RWPE2 (cell line): ENCODE measurements around the gene RND2.

Experiments used
- ATAC-seq: fragments of 200-7000 bp; cut with Tn5 transposase; 3 replicates; pipeline ENCODE4 v1.9.1; 2021; ENCODE audit warnings: low read depth
- DNase-seq: peaks from one replicate; pipeline ENCODE4 v3.0.0-alpha.2; 2020; ENCODE audit warnings: low spot score
- H3K27ac ChIP-seq: fragments of 450-650 bp; 2 replicates; pipeline ENCODE4 v1.5.1; 2017; ENCODE audit warnings: mild to moderate bottlenecking; ENCODE audit not compliant: poor library complexity, severe bottlenecking
- H3K27me3 ChIP-seq: fragments of 250-450 bp; sonication (Bioruptor Pico); 2 replicates; pipeline ENCODE4 v1.5.1; 2021; ENCODE audit warnings: mild to moderate bottlenecking, moderate library complexity; ENCODE audit not compliant: insufficient read depth, poor library complexity, severe bottlenecking
- H3K36me3 ChIP-seq: fragments of 250-450 bp; sonication (Bioruptor Pico); 2 replicates; pipeline ENCODE4 v1.5.1; 2020; ENCODE audit warnings: low read depth, mild to moderate bottlenecking, moderate library complexity
- H3K4me1 ChIP-seq: fragments of 250-450 bp; sonication (Bioruptor Pico); 2 replicates; pipeline ENCODE4 v1.5.1; 2021; ENCODE audit warnings: mild to moderate bottlenecking, moderate library complexity; ENCODE audit not compliant: insufficient read depth, poor library complexity, severe bottlenecking
- H3K4me3 ChIP-seq: fragments of 250-450 bp; sonication (Bioruptor Pico); 2 replicates; pipeline ENCODE4 v1.5.1; 2021; ENCODE audit warnings: mild to moderate bottlenecking, moderate library complexity; ENCODE audit not compliant: severe bottlenecking
- H3K9me3 ChIP-seq: fragments of 250-450 bp; sonication (Bioruptor Pico); 2 replicates; pipeline ENCODE4 v1.5.1; 2021; ENCODE audit warnings: mild to moderate bottlenecking, moderate library complexity; ENCODE audit not compliant: severe bottlenecking
- TF ChIP-seq, protein P1 (sequence below): fragments of 450-650 bp; IDR thresholded peaks from one replicate; pipeline ENCODE4 v1.5.1; 2017; ENCODE audit warnings: mild to moderate bottlenecking, moderate library complexity; ENCODE audit not compliant: poor library complexity, severe bottlenecking

RND2 gene

DNA sequence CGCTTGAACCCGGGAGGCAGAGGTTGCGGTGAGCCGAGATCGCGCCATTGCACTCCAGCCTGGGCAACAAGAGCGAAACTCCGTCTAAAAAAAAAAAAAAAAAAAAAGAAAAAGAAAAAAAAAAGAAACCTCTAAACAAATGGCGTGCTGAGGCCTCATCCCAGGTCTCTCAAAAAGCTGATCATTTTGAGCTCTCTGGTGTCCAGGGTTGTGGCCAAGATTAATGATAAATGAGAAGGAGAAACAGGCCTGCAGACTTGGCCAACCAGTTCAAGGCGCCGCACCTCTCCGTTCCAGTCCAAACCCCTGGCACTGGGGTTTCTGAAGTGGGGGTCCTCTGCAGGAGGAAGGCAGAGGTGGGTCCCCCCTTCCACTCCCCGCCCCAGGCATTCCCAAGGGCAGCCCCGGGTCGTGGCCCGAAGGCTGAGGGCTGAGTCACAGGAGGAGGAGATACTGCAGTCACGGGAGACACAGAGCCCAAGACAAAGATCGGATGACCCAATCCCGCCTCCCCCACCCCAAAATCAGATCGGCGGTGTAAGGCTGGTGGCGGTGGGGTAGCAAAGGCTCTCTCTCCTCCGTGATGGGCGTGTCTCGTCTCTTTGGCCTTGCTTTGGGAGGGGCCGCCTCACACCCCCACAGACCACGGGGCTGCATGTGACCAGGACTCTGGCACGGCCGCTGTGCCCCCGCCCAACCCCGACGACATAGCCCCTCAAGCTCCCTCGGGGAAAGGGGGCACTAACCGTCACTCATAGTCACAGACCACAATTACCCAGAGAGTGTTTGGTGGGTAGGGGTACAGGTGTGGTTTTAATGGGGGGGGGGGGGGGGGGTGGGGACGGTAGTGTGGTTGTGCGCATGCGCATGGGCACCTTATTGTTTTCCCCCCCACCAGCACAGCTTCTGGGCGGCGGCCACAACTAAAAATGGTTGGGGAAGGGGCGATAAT is 4.0 kb upstream of the RND2 start:
- Histone ChIP-seq H3K4me1 (no peaks in the 10 kb centered on the region), H3K27me3 (no peaks in the 10 kb centered on the region), H3K9me3 (no peaks in the 10 kb centered on the region), H3K27ac (peak overlapping the region; percentile 64), H3K4me3 (peak overlapping the region; percentile 84), H3K36me3 (peaks cover 24% of the 10 kb centered on the region)
- TF ChIP-seq, protein P1, sequence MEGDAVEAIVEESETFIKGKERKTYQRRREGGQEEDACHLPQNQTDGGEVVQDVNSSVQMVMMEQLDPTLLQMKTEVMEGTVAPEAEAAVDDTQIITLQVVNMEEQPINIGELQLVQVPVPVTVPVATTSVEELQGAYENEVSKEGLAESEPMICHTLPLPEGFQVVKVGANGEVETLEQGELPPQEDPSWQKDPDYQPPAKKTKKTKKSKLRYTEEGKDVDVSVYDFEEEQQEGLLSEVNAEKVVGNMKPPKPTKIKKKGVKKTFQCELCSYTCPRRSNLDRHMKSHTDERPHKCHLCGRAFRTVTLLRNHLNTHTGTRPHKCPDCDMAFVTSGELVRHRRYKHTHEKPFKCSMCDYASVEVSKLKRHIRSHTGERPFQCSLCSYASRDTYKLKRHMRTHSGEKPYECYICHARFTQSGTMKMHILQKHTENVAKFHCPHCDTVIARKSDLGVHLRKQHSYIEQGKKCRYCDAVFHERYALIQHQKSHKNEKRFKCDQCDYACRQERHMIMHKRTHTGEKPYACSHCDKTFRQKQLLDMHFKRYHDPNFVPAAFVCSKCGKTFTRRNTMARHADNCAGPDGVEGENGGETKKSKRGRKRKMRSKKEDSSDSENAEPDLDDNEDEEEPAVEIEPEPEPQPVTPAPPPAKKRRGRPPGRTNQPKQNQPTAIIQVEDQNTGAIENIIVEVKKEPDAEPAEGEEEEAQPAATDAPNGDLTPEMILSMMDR, result no peak
- peak; percentile 49 for ATAC-seq
- DNase-seq, result no peak

DNA sequence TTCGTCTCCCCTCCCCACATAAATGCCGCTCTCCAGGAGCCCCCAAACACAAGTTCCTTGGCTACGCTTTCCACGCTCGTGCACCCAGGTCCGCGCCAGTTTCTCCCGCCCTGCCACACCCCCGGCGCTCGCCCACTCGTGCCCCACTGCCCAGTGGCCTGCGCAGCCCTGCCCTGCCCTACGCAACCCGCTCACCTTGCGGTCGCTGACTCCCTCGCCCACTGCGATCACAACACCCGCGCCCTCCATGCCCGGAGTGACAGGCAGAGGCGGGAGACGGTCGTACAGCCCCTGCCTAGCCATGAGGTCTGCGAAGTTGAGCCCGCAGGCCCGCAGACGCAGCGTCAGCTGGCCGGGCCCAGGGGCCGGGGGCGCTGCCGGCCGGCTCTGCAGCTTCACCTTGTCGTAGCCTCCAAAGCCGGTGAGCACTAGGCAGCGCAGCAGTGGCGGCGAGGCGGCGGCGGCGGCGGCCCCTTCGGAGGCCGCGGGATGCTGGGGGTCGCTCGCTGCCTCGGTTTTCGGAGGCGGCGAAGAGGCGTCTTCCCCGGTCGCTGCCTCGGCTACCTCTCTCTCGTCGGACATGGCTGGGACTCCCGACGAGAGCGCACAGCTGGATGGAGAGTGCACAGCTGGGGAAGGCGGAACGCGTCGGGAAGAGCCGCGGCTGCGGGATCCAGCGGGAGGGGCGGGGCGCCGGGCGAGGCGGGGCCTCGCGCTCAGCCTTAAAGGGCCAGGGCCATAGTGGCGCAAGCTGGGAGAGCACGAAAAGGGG is 3.1 kb upstream of the RND2 start, which contains the start of gene VAT1:
Gene VAT1 (minus strand): TSS at position 645 of the 772 bp plus-strand sequence. CDS start 63 bp downstream, at position 582.
- DNase-seq, result no peak
- Histone ChIP-seq H3K27me3 (no peaks in the 10 kb centered on the region), H3K9me3 (no peaks in the 10 kb centered on the region), H3K4me3 (peak within 1 kb of the TSS; percentile 84), H3K27ac (peak within 1 kb of the TSS; percentile 64), H3K4me1 (no peaks in the 10 kb centered on the region), H3K36me3 (peaks cover 17% of the 10 kb centered on the region)
- TF ChIP-seq, protein P1, result no peak
- ATAC-seq, result peak; percentile 78

DNA sequence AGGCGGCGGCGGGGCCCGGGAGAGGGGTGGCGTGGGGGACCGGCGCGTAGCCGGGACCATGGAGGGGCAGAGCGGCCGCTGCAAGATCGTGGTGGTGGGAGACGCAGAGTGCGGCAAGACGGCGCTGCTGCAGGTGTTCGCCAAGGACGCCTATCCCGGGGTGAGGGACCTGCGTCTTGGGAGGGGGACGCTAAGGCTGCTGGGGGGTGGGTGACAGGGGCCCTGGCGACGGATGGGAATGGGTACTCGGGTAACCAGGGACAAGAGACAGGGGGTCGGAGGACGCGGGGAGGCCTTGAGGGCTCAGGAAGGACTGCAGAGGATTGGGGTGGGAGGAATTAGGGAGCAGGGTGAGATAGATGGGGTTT is 243 bp downstream of the RND2 start:
- H3K27ac ChIP-seq, result no peak overlapping the region
- DNase-seq, result no peak
- ATAC-seq, result no peak
- H3K9me3 ChIP-seq, result no peaks in the 10 kb centered on the region
- H3K4me3 ChIP-seq, result no peak overlapping the region
- no peaks in the 10 kb centered on the region for H3K27me3 ChIP-seq
- no peaks in the 10 kb centered on the region; the same call in 1 of the 2 replicates for H3K36me3 ChIP-seq
- no peaks in the 10 kb centered on the region for H3K4me1 ChIP-seq
- TF ChIP-seq, protein P1, result no peak

DNA sequence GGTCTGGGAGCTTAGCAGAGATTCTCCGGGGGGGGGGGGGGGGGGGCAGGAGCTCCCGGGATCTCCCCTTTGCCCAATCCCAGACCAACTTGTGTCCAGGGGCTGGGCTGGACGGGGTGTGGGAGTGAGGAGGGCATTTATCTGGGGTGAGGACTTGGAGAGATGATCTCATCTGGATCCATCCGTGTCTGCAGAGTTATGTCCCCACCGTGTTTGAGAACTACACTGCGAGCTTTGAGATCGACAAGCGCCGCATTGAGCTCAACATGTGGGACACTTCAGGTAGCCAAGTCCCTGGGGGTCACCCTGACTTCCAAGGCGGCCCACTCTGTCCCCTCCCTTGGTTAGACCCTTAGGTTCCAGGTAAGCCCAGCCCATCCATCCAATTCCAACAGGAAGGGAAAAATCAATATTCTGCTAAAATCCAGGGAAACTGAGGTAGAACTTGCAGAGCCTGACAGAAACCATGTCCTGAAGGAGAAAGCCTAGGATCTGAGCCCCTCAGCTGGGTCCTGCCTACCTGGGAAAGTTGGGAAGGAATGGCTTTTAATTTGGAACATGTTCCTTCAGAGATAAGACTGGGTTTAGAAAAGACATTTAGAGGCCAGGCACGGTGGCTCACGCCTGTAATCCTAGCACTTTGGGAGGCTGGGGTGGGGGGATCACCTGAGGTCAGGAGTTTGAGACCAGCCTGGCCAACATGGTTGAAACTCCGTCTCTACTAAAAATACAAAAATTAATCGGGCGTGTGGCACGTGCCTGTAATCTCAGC is 921 bp downstream of the RND2 start:
- no peak overlapping the region for H3K4me3 ChIP-seq
- no peak for ATAC-seq
- DNase-seq, result no peak
- no peaks in the 10 kb centered on the region for H3K27me3 ChIP-seq
- TF ChIP-seq, protein P1, result no peak
- H3K36me3 ChIP-seq, result no peaks in the 10 kb centered on the region
- no peak overlapping the region for H3K27ac ChIP-seq
- H3K4me1 ChIP-seq, result no peaks in the 10 kb centered on the region
- no peaks in the 10 kb centered on the region for H3K9me3 ChIP-seq
